K562 (cell line): ENCODE data around the gene C10orf95. TPM values are rescaled to one million over a fixed set of nuclear protein-coding genes. Genes with fewer than 3 reads are reported as not detected.

Experiments
- ATAC-seq: fragments of 200-7000 bp; cut with Tn5 transposase; 3 replicates; pipeline ENCODE4 v1.9.1; 2020; ENCODE audit warnings: moderate library complexity
- BruUV-seq: library from RNA; stranded (reverse); fragments of 400-500 nt; replicated peaks from 2 replicates; lab custom pipeline; 2021; lab: Mats Ljungman, UMichigan
- CTCF ChIA-PET: fragments of 300-600 bp; formaldehyde crosslinking; extraction: SDS; loops from one replicate; lab custom pipeline; 2021; ENCODE audit warnings: low intra/inter-chr PET ratio; lab: Yijun Ruan, JAX
- POLR2A ChIA-PET: fragments of 300-600, 350-650 bp; sonication (Branson Sonifier 250); formaldehyde crosslinking; extraction: SDS; loops from one replicate; lab custom pipeline; 2021; ENCODE audit warnings: antibody characterized with exemption, inconsistent platforms; lab: Yijun Ruan, JAX
- DNase-seq, 4 experiments: peaks; one replicate each; pipeline versions ENCODE4 v3.0.0 to v3.0.0-alpha.2; 2011 to 2018; ENCODE audit warnings: low spot score in 3 of 4, mixed read lengths in 3 of 4; ENCODE audit errors: extremely low read depth in 1 of 4
- FAIRE-seq: peaks from 2 replicates; lab custom pipeline; 2011; peaks lifted over from hg19 to GRCh38; lab: Jason Lieb, UNC
- H2AFZ ChIP-seq: 2 replicates; pipeline ENCODE4 v1.6.0; 2011; ENCODE audit warnings: low read depth, low read length, control low read depth, inconsistent platforms
- H3K27ac ChIP-seq: fragments of 200-600 bp; 3 replicates; pipeline ENCODE4 v1.8.0; 2011; ENCODE audit warnings: low read depth, mild to moderate bottlenecking, control low read depth, inconsistent platforms, low read length, moderate library complexity, mixed read lengths; ENCODE audit errors: extremely low read depth
- H3K27me3 ChIP-seq, 2 experiments: fragments of 300-600 bp in 1 of 2; 2 replicates in 1 of 2; 3 replicates in 1 of 2; pipeline versions ENCODE4 v1.6.0 to v1.8.0; 2011; ENCODE audit warnings: inconsistent platforms in 2 of 2, low read length in 2 of 2, mild to moderate bottlenecking in 1 of 2, mixed read lengths in 1 of 2, moderate library complexity in 1 of 2; ENCODE audit not compliant: control insufficient read depth in 2 of 2, insufficient read depth in 2 of 2
- H3K36me3 ChIP-seq: fragments of 300-600 bp; 3 replicates; pipeline ENCODE4 v1.8.0; 2011; ENCODE audit warnings: mild to moderate bottlenecking, low read length, inconsistent platforms; ENCODE audit not compliant: control insufficient read depth, insufficient read depth
- H3K4me1 ChIP-seq, 2 experiments: fragments of 200-600 bp in 1 of 2; replicated peaks in 1 of 2; 2 replicates in 1 of 2; 3 replicates in 1 of 2; pipeline versions ENCODE4 v1.5.1 to v1.8.0; 2011; ENCODE audit warnings: inconsistent platforms in 2 of 2, low read length in 2 of 2, mild to moderate bottlenecking in 1 of 2, mixed read lengths in 1 of 2, moderate library complexity in 1 of 2; ENCODE audit not compliant: control insufficient read depth in 2 of 2, insufficient read depth in 2 of 2
- H3K4me2 ChIP-seq: 2 replicates; pipeline ENCODE4 v1.6.1; 2011; ENCODE audit warnings: low read length, control low read depth, inconsistent platforms, mixed read lengths; ENCODE audit not compliant: insufficient read depth
- H3K4me3 ChIP-seq: fragments of 200-600 bp; sonication (generic), shearing (Covaris generic); 2 replicates; pipeline ENCODE4 v1.5.1; 2016; ENCODE audit warnings: control low read depth, inconsistent platforms
- H3K79me2 ChIP-seq: fragments of 200-600 bp; 3 replicates; pipeline ENCODE4 v1.8.0; 2011; ENCODE audit warnings: low read length, inconsistent platforms; ENCODE audit not compliant: control insufficient read depth, insufficient read depth
- H3K9ac ChIP-seq, 2 experiments: 2 replicates each; pipeline versions ENCODE4 v1.6.0 to v1.6.1; 2011; ENCODE audit warnings: low read depth in 2 of 2, low read length in 2 of 2, control low read depth in 1 of 2, inconsistent platforms in 1 of 2, mild to moderate bottlenecking in 1 of 2, mixed read lengths in 1 of 2; ENCODE audit not compliant: insufficient read depth in 1 of 2
- H3K9me1 ChIP-seq: one replicate; pipeline ENCODE4 v1.6.0; 2011; ENCODE audit warnings: inconsistent platforms, mild to moderate bottlenecking, low read length, moderate library complexity; ENCODE audit not compliant: control insufficient read depth, insufficient read depth
- H3K9me3 ChIP-seq: replicated peaks from 2 replicates; pipeline ENCODE4 v1.5.1; 2011; ENCODE audit warnings: low read depth, low read length, inconsistent platforms; ENCODE audit not compliant: control insufficient read depth, insufficient read depth
- H4K20me1 ChIP-seq: replicated peaks from 2 replicates; pipeline ENCODE4 v1.6.1; 2011; ENCODE audit warnings: low read length, inconsistent platforms, mixed read lengths; ENCODE audit not compliant: control insufficient read depth, insufficient read depth
- ETV1 ChIP-seq: fragments of 450-650 bp; conservative IDR thresholded peaks from 2 replicates; pipeline ENCODE4 v1.6.1; 2016; ENCODE audit warnings: missing genetic modification characterization, control low read depth, low read depth, missing compliant biosample characterization
- HOXB6 ChIP-seq: fragments of 250-450 bp; sonication (Bioruptor Pico); IDR thresholded peaks from 2 replicates; pipeline ENCODE4 v1.5.1; 2022; ENCODE audit warnings: mild to moderate bottlenecking, borderline replicate concordance
- MCM2 ChIP-seq: fragments of 450-650 bp; IDR thresholded peaks from 2 replicates; pipeline ENCODE4 v1.6.1; 2017; ENCODE audit warnings: low read depth, mild to moderate bottlenecking
- POLR2B ChIP-seq: fragments of 450-650 bp; IDR thresholded peaks from 2 replicates; pipeline ENCODE4 v1.6.1; 2018; ENCODE audit warnings: low read depth; ENCODE audit not compliant: partially characterized antibody
- POLR3G ChIP-seq: IDR thresholded peaks from 2 replicates; pipeline ENCODE4 v1.6.1; 2011; ENCODE audit not compliant: insufficient read length, insufficient replicate concordance; ENCODE audit errors: extremely low read depth
- RFX1 ChIP-seq: fragments of 450-650 bp; IDR thresholded peaks from 2 replicates; pipeline ENCODE4 v1.6.1; 2016; ENCODE audit warnings: mild to moderate bottlenecking, moderate library complexity
- SMAD4 ChIP-seq: fragments of 250-450 bp; sonication (Bioruptor Pico); conservative IDR thresholded peaks from 2 replicates; pipeline ENCODE4 v1.8.0; 2021; ENCODE audit warnings: inconsistent platforms, mild to moderate bottlenecking, moderate library complexity
- TAL1 ChIP-seq: fragments of 450-650 bp; IDR thresholded peaks from 2 replicates; pipeline ENCODE4 v1.6.1; 2016; ENCODE audit warnings: mild to moderate bottlenecking
- ZFP30 ChIP-seq: fragments of 250-450 bp; sonication (Bioruptor Pico); IDR thresholded peaks from 2 replicates; pipeline ENCODE4 v1.8.0; 2022; ENCODE audit warnings: moderate library complexity, mild to moderate bottlenecking, inconsistent platforms, borderline replicate concordance
- WGBS: fragments of 100-300 bp; shearing (Covaris generic); methylation state at CpG from one replicate; pipeline ENCODE4 v1.1.6; 2016; ENCODE audit warnings: low coverage, mixed read lengths; ENCODE audit not compliant: insufficient coverage; ENCODE audit errors: missing lambda C conversion rate; 5-methylcytosine and 5-hydroxymethylcytosine counted together
- in situ Hi-C: fragments of 300-500 bp; cut with MboI; formaldehyde crosslinking; loops from 4 replicates; pipeline ENCODE4 v1.15.0; 2018; ENCODE audit warnings: inconsistent platforms, mixed read lengths
- intact Hi-C: fragments of 100-400 bp; cut with micrococcal nuclease; formaldehyde crosslinking; loops from 2 replicates; pipeline ENCODE4 v1.14.2; 2022
- polyA plus RNA-seq, 8 experiments: library from polyadenylated mRNA; depleted of rRNA in 4 of 8; stranded (reverse) in 5 of 8; unstranded in 3 of 8; fragments of >200 nt; fragmentation: Nextera tagmentation in 2 of 8; fragmentation: Illumina TruSeq in 1 of 8; extraction: Ambion mirVana in 2 of 8; extraction: Trizol in 1 of 8; gene quantifications; 2 replicates each; pipeline versions ENCODE4 v1.2.1 to v1.2.3, GENCODE V29; 2011 to 2014; ENCODE audit warnings: inconsistent platforms in 1 of 8, missing spikeins in 1 of 8
- total RNA-seq, 7 experiments: library from RNA; depleted of rRNA in 6 of 7; stranded (reverse); fragments of >200 nt in 6 of 7; fragmentation: Illumina TruSeq in 2 of 7; extraction: Trizol in 2 of 7; gene quantifications; 2 replicates each; pipeline versions ENCODE4 v1.2.1 to v1.2.3, GENCODE V29; 2011 to 2021; ENCODE audit warnings: low replicate concordance in 1 of 7
- TF ChIP-seq, protein P1 (sequence below): fragments of 250-450 bp; sonication (Bioruptor Pico); IDR thresholded peaks from 2 replicates; pipeline ENCODE4 v1.8.0; 2022; ENCODE audit warnings: inconsistent platforms
- TF ChIP-seq, protein P2 (sequence below): fragments of 450-650 bp; IDR thresholded peaks from 2 replicates; pipeline ENCODE4 v1.6.1; 2017; ENCODE audit warnings: antibody characterized with exemption, mild to moderate bottlenecking

The C10orf95 gene
- total and polyA plus RNA-seq, 9 of the 15 experiments (the other 6 are each of a cell fraction or from before 2014, with no cell fraction given), result 0.03 to 0.41 (median 0.17) TPM; not detected in 1

DNA sequence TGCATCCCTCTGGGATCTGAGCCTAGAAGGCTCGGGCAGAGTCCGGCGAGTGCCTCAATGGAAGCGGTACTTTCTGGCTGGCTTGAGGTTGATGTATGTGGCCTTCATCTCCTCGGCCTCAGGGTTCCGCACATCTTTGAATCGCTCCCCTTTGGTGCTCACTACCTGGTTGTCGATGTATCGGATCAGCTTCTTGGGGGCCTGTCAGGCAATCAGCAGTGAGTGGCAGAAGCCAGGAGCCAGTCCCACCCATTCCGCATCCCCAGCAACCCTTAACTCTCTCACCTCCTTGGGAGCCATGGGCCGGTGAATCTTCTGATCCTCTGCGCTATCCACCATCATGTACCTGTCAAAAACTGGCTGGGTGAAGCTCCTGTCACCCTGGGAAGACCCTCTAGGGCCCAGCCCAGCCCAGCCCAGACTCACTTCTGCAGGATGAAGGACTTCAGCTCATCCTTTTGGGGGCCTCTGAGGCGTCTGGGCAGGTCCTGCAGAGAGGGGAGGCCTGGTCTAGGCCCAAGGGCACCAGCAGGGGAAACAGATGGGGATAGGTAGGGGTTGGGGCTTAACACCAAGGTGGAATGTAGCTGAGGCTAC is 27.9 kb downstream of the C10orf95 start (continued):
- TF ChIP-seq HOXB6 (CRISPR knock-in tag) (no peak), SMAD4 (no peak)
- TF ChIP-seq, protein P1, sequence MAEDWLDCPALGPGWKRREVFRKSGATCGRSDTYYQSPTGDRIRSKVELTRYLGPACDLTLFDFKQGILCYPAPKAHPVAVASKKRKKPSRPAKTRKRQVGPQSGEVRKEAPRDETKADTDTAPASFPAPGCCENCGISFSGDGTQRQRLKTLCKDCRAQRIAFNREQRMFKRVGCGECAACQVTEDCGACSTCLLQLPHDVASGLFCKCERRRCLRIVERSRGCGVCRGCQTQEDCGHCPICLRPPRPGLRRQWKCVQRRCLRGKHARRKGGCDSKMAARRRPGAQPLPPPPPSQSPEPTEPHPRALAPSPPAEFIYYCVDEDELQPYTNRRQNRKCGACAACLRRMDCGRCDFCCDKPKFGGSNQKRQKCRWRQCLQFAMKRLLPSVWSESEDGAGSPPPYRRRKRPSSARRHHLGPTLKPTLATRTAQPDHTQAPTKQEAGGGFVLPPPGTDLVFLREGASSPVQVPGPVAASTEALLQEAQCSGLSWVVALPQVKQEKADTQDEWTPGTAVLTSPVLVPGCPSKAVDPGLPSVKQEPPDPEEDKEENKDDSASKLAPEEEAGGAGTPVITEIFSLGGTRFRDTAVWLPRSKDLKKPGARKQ (CRISPR knock-in tag), result no peak
- TF ChIP-seq, all 486 proteins: peak for 0

DNA sequence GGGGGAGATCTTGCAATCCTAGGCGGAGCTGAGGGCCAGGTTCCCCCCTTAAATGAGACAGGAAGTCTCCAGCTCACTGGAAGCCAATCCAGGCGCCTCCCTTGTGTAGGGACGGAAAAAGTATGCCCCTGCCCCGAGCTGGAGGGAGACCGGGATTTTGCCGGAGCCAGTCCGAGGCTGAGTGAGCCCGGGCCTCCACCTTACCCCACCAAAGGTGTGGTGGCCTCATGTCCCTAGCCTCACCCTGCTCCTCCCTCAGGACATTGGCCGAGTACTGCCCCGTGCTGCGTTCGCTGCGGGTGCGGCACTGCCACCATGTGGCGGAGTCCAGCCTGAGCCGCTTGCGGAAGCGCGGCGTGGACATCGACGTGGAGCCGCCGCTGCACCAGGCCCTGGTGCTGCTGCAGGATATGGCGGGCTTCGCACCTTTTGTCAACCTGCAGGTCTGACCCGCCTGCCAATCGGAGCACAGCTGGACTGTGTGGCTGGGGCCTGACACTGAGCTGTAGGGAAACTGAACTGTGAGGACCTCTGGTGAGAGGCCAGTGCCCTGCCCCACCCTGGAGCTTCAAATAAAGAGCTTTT is 28.7 kb downstream of the C10orf95 start:
- POLR2A ChIA-PET, result interaction anchor here (0.6 to 5.3 kb wide), 12 partner anchors 9 to 1740 kb away, joined by 3 to 34 read pairs (median 4); partner anchors contain the start of genes CUEDC2 and PITX3
- intact Hi-C loops, result loop anchor here (1.0 to 5.0 kb wide), 2 partner anchors 40 to 57 kb away; no protein-coding TSS in a partner anchor
- H3K27me3 ChIP-seq, result no peaks in the 10 kb centered on the region
- peak; percentile 64 to 89 (median 70) for DNase-seq
- ATAC-seq, result peak; percentile 79
- H3K9ac ChIP-seq, result peak overlapping the region; percentile 65 to 96
- FAIRE-seq, result peak; percentile 87
- H3K27ac ChIP-seq, result peak overlapping the region; percentile 80
- no peaks in the 10 kb centered on the region for H3K9me3 ChIP-seq
- CTCF ChIA-PET, result interaction anchor here (0.6 to 1.1 kb wide), 2 partner anchors 29 to 163 kb away, joined by 3 to 4 read pairs; no protein-coding TSS in a partner anchor
- peak overlapping the region; percentile 74 for H3K4me2 ChIP-seq
- H3K4me3 ChIP-seq, result peak overlapping the region; percentile 93
- in situ Hi-C loops, result no loop called here
- under 1% methylated on average over 24 of the region's 28 CpGs for WGBS
- H2AFZ ChIP-seq, result peak overlapping the region; percentile 87
- peaks cover 17% of the 10 kb centered on the region; the same call in 2 of the 3 replicates for H3K36me3 ChIP-seq
- H3K79me2 ChIP-seq, result peaks cover 25% of the 10 kb centered on the region
- H4K20me1 ChIP-seq, result no peaks in the 10 kb centered on the region
- no TSS peak for BruUV-seq
- no peaks in the 10 kb centered on the region for H3K9me1 ChIP-seq
- H3K4me1 ChIP-seq, result peaks cover 12 to 53% of the 10 kb centered on the region in 2 experiments; a peak in 4 of 5 replicates
- TF ChIP-seq TAL1, result no peak
- TF ChIP-seq ZFP30, result no peak
- TF ChIP-seq RFX1, result no peak
- peak; percentile 34; the same call in 1 of the 2 replicates for TF ChIP-seq ETV1 (tag)
- TF ChIP-seq, protein P2, sequence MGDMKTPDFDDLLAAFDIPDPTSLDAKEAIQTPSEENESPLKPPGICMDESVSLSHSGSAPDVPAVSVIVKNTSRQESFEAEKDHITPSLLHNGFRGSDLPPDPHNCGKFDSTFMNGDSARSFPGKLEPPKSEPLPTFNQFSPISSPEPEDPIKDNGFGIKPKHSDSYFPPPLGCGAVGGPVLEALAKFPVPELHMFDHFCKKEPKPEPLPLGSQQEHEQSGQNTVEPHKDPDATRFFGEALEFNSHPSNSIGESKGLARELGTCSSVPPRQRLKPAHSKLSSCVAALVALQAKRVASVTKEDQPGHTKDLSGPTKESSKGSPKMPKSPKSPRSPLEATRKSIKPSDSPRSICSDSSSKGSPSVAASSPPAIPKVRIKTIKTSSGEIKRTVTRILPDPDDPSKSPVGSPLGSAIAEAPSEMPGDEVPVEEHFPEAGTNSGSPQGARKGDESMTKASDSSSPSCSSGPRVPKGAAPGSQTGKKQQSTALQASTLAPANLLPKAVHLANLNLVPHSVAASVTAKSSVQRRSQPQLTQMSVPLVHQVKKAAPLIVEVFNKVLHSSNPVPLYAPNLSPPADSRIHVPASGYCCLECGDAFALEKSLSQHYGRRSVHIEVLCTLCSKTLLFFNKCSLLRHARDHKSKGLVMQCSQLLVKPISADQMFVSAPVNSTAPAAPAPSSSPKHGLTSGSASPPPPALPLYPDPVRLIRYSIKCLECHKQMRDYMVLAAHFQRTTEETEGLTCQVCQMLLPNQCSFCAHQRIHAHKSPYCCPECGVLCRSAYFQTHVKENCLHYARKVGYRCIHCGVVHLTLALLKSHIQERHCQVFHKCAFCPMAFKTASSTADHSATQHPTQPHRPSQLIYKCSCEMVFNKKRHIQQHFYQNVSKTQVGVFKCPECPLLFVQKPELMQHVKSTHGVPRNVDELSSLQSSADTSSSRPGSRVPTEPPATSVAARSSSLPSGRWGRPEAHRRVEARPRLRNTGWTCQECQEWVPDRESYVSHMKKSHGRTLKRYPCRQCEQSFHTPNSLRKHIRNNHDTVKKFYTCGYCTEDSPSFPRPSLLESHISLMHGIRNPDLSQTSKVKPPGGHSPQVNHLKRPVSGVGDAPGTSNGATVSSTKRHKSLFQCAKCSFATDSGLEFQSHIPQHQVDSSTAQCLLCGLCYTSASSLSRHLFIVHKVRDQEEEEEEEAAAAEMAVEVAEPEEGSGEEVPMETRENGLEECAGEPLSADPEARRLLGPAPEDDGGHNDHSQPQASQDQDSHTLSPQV, result peak; percentile 88
- TF ChIP-seq MCM2, result no peak
- no peak for TF ChIP-seq POLR3G
- TF ChIP-seq POLR2B, result peak; percentile 15
